Astrocyte of the hippocampus (primary cell): ENCODE results near the gene SPC24.
"Not testable (repeated sequence)": the region's sequence is repeated elsewhere in the genome, so short reads cannot be mapped to it uniquely, and the experiment has no call there.

Experiments used
- DNase-seq: peaks from one replicate; pipeline ENCODE4 v3.0.0; 2011; ENCODE audit warnings: low read depth, low spot score

Gene SPC24

DNA sequence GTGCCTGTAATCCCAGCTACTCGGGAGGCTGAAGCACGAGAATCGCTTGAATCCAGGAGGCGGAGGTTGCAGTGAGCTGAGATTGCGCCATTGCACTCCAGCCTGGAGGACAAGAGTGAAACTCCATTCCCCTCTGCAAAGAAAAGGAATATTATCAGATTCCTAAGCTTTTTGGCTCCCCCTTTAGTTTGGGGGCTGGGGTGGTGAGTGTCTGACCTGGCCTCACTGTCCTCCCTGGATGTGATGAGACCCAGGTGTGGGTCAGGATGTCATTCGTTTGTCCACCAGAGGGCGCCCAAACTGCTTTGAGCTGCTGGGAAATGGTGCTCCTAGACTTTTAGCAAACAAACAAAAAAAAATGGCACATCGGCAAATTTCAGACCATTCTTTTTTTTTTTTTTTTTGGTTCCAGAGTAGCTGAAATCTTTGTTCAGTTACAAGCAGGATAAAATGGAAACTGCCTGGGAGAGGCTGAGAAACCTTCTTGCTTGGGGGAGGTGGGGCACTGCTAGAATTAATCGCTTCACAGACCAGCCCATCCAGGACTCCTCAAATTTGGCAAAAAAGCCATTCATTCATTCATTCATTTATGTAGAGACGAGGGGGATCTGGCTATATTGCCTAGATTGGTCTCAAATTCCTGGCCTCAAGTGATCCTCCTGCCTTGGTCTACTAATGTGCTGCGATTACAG is 29.4 kb downstream of the SPC24 start:
- peak; percentile 84 for DNase-seq

- DNase-seq = not testable (repeated sequence)
Measured at GRCh38 chr19:11124157-11124556, 31.4 kb downstream of the SPC24 start.

GRCh38 chr19:11123114-11123513 is 32.5 kb downstream of the SPC24 start:
- DNase-seq = no peak

- not testable (repeated sequence) for DNase-seq
Measured at GRCh38 chr19:11121963-11122362, 33.6 kb downstream of the SPC24 start.

- no peak for DNase-seq
Measured at GRCh38 chr19:11116507-11116906, 39.1 kb downstream of the SPC24 start.

DNA sequence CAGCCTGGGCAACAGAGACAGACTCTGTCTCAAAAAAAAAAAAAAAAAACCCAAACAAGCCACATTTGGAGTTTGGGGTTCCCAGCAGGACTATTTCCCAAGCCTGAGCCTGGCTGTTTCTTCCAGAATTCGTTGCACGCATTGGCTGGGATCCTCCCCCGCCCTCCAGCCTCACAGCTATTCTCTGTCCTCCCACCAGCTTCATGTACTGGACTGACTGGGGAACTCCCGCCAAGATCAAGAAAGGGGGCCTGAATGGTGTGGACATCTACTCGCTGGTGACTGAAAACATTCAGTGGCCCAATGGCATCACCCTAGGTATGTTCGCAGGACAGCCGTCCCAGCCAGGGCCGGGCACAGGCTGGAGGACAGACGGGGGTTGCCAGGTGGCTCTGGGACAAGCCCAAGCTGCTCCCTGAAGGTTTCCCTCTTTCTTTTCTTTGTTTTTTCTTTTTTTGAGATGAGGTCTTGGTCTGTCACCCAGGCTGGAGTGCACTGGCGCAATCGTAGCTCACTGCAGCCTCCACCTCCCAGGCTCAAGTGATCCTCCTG is 39.6 kb downstream of the SPC24 start:
- DNase-seq = no peak

GRCh38 chr19:11115042-11115441 is 40.5 kb downstream of the SPC24 start:
- DNase-seq = no peak

GRCh38 chr19:11113140-11113708 is 42.4 kb downstream of the SPC24 start:
- DNase-seq = no peak

- no peak for DNase-seq
Measured at GRCh38 chr19:11111771-11112144, 43.8 kb downstream of the SPC24 start.

DNA sequence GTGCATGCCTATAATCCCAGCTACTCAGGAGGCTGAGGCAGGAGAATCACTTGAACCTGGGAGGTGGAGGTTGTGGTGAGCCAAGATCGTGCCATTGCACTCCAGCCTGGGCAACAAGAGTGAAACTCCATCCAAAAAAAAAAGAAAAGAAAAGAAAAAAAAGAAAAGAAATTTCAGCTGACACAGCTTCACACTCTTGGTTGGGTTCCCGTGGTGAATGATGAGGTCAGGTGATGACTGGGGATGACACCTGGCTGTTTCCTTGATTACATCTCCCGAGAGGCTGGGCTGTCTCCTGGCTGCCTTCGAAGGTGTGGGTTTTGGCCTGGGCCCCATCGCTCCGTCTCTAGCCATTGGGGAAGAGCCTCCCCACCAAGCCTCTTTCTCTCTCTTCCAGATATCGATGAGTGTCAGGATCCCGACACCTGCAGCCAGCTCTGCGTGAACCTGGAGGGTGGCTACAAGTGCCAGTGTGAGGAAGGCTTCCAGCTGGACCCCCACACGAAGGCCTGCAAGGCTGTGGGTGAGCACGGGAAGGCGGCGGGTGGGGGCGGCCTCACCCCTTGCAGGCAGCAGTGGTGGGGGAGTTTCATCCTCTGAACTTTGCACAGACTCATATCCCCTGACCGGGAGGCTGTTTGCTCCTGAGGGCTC is 44.3 kb downstream of the SPC24 start:
- DNase-seq = no peak

DNA sequence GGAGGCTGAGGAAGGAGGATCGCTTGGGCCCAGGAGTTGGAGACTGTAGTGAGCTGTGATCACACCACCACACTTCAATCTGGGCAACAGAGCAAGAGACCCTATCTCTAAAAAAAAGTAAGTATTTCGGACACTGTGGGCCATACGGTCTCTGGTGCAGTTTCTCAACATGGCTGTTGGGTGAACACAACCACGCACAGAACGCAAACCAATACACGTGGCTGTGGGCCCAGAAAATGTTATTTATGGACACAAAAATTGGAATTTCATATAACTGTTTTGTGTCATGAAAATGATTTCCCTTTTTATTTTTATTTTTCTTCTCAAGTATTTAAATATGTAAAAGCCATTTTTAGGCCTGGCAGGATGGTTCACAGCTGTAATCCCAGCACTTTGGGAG is 46.8 kb downstream of the SPC24 start:
- no peak for DNase-seq

- no peak for DNase-seq
Measured at GRCh38 chr19:11106477-11106876, 49.1 kb downstream of the SPC24 start.

DNA sequence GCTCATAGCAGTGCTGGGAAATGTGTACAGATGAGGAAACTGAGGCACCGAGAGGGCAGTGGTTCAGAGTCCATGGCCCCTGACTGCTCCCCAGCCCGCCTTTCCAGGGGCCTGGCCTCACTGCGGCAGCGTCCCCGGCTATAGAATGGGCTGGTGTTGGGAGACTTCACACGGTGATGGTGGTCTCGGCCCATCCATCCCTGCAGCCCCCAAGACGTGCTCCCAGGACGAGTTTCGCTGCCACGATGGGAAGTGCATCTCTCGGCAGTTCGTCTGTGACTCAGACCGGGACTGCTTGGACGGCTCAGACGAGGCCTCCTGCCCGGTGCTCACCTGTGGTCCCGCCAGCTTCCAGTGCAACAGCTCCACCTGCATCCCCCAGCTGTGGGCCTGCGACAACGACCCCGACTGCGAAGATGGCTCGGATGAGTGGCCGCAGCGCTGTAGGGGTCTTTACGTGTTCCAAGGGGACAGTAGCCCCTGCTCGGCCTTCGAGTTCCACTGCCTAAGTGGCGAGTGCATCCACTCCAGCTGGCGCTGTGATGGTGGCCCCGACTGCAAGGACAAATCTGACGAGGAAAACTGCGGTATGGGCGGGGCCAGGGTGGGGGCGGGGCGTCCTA is 50.5 kb downstream of the SPC24 start:
- no peak for DNase-seq

DNA sequence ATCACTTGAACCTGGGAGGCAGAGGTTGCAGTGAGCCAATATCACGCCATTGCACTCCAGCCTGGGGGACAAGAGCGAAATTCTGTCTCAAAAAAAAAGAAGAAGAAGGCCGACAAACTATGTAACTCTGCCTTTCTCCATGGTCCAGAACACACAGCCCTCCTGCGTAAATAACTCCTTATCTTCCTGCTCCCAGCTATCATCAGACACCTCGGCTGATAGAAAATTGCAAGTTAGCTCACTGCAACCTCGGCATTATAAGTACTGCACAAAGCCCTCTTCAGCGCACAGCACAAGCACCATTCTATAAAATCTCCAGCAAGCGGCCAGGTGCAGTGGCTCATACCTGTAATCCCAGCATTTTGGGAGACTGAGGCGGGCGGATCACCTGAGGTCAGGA is 51.9 kb downstream of the SPC24 start:
- DNase-seq = not testable (repeated sequence)

GRCh38 chr19:11102944-11103343 is 52.6 kb downstream of the SPC24 start:
- DNase-seq = no peak

GRCh38 chr19:11101057-11101456 is 54.5 kb downstream of the SPC24 start:
- no peak for DNase-seq

DNA sequence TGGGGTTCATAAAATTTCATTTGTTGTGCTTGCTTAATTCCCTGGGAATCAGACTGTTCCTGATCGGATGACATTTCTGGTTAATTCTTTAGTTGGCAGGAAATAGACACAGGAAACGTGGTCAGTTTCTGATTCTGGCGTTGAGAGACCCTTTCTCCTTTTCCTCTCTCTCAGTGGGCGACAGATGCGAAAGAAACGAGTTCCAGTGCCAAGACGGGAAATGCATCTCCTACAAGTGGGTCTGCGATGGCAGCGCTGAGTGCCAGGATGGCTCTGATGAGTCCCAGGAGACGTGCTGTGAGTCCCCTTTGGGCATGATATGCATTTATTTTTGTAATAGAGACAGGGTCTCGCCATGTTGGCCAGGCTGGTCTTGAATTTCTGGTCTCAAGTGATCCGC is 55.5 kb downstream of the SPC24 start:
- no peak for DNase-seq

DNA sequence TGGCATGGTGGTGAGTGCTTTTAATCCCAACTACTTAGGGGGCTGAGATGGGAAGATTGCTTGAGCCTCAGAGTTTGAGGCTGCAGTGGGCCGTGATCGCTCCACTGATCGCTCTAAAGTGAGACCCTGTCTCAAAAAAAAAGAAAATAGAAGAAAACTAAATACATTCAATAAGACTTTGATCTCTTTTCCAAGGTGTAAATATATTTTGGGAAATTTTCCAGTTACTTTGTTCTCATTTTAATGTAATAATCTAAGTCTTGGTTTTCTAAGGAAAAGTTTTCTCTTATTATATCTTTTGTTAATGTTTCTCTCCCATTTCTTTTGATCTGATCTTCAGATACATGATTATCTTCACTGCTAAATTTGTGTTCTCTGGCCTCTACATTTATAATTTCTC is 56.7 kb downstream of the SPC24 start:
- no peak for DNase-seq

DNA sequence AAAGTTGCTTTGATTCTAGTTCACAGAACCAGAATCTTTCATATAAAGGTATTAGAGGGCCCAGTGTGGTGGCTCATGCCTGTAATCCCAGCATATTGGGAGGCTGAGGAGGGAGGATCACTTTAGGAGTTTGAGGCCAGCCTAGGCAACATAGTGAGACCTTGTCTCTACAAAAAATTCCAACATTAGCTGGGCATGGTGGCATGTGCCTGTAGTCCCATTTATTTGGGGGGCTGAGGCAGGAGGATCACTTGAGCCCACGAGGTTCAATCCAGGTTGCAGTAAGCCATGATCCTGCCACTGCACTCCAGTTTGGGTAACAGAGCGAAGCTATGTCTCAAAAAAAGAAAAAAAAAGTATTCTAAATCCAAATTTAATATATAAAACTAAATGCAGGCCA is 57.3 kb downstream of the SPC24 start:
- DNase-seq = no peak

- DNase-seq = not testable (repeated sequence)
Measured at GRCh38 chr19:11097367-11097766, 58.2 kb downstream of the SPC24 start.

DNA sequence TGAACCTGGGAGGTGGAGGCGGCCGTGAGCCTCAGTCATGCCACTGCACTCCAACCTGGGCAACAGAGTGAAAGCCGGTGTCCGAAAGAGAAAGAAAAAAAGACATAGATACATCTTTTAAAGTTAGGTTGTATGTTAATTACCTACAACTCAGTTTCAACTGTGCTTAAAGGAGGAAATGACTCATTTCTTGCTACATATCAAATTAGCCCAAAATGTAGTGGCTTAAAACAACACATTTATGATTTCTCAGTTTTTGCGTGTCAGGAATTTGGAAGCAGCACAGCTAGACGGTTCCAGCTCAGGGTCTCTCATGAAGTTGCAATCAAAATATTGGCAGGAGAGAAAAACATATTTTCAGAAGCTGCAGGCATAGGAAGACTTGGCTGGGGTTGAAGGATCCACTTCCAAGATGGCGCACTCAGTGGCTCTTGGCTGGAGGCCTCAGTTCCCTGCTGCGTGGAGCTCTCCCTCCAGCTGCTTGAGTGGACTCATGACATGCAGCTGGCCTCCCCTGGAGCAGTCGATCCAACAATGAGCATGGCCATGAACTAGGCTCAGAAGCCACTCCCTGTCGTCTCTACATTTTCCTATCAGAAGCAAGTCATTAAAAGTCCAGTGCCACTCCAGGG is 59.3 kb downstream of the SPC24 start:
- DNase-seq = peak; percentile 62
